ENCODE results near the gene FBXO38.
A peak's percentile ranks its signal among the peaks of the same experiment; 100 is the strongest.

FBXO38 gene, protein sequence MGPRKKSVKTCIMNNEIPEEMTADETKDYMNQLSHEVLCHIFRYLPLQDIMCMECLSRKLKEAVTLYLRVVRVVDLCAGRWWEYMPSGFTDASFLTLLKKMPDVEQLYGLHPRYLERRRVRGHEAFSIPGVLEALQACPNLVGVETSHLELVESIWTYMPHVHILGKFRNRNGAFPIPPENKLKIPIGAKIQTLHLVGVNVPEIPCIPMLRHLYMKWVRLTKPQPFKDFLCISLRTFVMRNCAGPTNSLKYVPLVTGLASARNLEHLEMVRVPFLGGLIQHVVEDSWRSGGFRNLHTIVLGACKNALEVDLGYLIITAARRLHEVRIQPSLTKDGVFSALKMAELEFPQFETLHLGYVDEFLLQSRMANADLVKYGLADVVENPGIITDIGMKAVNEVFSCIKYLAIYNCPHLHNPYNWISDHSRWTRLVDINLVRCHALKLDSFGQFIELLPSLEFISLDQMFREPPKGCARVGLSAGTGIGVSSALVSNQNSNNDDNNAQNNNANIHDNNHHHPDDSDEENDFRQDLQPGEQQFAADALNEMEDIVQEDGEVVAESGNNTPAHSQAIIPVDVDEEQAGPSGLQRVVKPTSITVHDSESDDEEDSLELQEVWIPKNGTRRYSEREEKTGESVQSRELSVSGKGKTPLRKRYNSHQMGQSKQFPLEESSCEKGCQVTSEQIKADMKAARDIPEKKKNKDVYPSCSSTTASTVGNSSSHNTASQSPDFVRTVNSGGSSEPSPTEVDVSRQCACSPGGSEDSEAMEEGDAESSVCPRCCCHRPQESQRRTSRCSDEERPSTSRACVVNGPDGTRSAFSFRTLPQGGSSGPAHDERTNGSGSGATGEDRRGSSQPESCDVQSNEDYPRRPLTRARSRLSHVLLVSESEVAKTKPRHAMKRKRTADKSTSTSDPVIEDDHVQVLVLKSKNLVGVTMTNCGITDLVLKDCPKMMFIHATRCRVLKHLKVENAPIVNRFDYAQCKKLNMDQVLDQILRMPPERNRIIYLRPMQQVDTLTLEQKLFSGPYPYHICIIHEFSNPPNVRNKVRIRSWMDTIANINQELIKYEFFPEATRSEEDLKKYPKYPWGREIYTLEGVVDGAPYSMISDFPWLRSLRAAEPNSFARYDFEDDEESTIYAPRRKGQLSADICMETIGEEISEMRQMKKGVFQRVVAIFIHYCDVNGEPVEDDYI

DNA sequence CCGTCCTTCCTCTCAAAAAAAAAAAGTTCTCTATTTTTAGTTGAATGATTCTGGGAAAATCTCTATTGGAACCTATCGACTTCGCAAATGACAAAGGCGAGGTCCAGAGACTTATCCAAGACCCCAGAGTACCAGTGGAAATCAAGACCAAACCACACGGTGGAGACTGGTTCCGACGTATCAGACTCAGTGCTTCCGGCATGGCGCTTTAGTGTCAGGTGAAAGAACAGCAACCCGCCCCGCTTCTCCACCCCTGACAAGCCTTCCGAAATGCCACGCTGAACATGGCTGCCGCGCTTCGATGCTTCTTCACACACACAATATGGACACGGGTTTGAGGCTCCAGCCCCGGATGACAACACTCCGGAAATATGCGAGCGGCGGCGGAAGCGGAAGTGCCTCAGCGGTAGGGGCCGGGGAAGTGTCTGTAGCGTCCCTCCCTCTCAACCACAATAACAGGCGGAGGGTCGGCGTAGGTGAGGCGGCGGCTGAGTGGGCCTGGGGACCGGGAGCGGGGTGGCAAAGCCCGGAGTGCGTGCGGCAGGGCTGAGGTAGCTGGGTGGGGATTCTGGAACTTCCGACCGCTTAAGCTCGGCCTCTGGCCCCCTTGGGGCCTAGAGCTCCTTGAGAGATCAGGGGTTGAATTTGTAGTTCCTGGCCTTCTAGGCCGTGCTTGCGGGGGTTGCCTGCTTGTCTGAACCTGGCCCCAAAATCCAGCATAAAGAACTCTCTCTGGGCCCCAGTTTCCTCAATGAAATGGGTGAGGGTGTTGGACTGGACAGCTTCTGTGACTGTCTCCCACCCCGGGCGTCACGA lies at the start of gene FBXO38:
FBXO38 (plus strand) TSS at position 395 of the 816 bp plus-strand sequence. CDS start 10,819 bp downstream, outside the sequence.
- peak; percentile 98 for DNase-seq

DNA sequence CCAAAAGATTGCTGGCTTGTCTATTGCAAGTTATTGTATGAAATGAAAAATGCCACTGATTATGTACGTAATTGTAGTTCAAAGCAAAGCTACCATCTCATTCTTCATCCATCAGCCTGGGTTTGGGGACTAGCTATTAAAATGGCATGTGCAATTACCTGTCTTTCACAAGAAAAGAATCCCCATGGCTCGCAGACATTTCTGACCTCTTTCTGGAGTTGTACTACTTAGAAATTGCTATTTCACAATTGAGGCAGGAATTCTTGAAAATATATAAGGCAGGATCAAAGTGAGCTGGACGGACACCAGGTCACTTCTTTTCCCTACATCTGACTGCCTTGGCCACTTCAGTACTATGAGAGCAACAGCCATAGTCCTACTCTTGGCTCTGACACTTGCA lies 48.5 kb upstream of the FBXO38 start, which contains the start of gene SPINK9:
SPINK9 (plus strand) TSS at position 301 of the 400 bp plus-strand sequence; CDS start at position 356, 55 bp downstream.
- no peak for DNase-seq

DNA sequence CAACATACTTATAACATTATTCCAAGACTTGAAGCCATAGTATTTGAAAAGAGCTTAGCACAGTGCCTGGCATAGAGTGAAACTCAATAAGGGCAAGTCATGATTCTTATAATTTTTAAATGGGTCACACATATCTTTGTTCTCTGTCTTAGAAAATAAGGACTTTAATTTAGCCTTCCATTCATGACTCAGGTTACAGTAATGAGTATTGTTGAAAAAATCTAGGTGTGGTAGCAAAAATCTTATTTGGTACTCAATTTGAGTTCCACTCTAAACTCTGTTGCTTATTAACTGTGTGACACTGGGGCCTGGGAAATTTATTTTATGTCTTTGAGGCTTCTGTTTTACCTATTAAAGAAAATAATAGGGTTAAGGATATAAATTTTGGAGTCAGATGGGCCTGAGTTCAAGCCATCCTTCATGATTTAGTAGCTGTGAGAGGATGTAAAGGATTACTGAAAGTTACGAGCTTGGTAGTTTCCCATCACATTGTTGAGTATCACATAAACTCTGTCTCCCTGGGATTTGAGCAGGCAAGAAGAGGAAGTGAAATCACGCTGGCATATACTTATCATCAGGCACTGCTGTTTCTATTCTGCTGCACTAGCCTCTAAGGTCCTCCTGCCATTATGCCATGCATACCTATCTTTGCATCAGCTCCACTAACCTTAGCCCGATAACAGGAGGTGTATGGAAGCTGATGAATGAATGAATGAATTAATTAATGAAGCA lies 46.9 kb upstream of the FBXO38 start:
- DNase-seq = no peak

DNA sequence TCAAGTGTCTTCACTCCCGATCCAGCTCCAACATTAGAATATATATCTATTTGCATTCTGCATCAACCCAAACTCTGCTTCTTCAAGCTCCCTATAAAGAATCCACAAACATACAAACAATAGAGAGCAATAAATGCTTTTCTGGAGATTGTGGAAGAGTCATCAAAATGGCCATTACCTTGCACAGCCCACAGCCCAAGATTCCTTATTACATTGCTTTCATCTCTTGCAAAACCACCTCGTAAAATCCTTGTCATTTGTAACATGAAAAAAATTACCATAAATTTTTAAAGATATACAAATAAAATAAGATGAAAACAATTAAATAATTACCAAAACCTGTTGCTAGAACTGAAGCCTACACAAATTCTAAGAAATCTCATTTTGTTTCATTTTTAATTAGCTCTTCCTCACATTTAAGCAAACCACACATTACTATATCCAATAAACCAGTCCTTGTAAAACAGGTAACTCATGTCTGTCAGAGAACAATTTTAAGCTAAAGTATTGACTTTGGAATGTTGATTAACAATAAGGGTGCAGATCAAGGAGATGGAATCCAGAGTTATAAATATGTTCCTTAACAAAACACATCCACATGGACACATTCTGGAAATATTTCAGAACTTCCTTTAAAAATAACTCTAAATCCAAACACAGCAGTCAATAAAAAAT lies 41.2 kb upstream of the FBXO38 start:
- DNase-seq = no peak

DNA sequence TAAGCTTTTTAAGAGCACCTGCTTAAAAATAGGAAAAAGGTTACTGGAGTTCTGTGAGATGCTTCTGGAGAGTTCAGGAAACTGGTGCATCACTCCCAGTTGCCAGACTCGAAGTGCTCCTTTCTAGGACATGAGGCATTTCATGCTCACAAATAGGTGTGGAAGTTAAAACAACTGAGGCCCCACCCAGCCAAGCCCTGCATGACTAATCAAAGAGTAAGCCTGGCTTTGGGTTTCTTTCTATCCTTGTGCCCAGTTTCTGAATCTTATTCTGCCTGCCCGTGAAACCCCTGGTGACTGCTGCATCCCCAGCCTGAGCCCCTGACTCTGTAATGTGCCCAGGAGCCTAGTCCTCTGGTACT lies 40.7 kb upstream of the FBXO38 start:
- DNase-seq = no peak

DNA sequence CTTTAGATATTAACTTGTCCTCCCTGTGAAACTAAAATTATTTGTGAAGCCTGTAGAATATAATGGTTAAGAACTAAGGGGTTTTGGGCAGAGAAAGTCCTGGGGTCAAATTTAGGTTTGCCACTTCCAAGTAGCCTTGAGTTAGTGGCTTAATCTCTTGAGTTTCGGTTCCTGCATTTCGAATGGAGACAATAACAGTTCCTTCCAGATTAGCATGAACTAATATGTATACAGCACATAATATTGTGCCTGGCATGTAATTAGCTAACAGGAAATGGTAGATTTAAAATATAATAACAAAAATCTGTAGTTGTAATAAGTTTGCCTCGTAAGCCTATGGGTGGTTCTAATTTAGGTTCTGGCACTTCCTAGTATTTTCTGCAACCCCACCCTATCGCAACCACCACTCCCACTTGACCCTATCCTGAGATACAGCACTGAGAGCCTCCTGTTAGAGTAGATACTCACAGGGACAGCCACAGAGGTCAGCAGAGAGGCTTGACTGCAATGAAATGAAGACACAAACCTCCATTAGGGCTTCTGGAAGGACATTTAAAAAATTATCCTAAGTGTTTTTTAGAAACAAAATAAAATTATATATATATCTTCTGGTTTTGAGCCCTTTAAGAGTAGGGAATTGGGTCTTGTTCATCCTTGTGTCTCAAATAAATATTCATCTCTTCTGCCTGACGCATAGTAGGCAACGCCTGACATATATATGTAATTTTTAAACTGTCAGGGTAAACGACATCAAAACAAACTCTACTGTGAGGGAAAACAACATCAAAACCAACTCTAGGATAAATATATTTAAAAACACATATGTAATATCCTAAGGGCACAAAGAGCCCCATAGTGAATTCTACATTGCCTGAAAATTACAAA lies 39.9 kb upstream of the FBXO38 start:
- DNase-seq = no peak

DNA sequence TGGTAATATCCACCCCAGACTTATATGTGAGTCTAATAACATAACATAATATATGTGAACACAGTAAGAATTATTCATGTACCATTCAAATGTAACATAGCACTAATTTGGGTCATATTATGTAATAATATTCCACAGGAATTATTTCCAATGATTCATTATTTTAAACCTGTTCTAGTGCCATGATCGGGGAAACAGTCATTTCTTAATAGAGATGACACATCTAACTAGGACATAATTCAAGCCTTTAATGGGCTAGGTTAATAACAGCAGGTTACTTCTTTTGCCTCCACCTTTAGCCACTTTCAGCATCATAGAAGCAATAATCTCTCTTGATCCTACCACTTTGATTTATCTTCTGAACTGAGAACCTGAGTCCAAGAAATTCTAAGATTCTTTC lies 36.1 kb upstream of the FBXO38 start:
- no peak for DNase-seq

DNA sequence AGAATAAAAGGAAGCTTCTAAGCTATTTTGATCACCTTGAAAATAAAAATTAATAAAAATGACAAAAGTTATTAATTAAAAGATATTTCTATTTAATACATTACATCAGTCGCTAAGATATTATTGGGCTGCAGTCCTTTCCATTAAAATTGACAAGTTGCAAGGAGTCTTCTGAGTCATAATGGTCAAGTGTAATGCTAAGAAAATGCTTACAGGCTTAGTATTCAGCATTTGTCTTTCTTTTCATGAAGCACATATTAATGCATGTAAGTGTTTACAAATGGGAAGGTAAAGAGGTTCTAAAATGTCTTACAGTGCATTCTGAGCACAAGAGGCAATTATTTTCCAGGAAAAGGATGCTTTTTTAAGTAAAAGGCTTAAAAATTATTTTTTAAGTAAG lies 31.1 kb upstream of the FBXO38 start:
- DNase-seq = no peak

DNA sequence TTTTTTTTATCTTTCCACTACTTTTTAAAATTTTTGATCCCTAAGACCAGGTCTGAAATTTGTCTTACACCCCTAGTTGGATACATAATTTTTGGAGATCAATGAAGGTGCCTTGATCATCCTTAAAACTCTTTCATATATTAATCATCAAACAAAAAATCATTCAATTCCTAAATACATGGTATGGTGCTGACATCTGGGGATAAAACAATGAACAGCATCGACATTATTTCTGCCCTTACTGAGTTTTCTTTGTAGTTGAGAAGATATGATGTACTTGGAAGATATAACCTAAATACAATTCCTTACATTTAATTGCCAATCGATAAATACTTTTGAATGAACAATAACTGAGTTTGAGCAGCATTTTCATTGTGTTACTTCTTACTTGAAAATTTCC lies 30.1 kb upstream of the FBXO38 start:
- DNase-seq = no peak

DNA sequence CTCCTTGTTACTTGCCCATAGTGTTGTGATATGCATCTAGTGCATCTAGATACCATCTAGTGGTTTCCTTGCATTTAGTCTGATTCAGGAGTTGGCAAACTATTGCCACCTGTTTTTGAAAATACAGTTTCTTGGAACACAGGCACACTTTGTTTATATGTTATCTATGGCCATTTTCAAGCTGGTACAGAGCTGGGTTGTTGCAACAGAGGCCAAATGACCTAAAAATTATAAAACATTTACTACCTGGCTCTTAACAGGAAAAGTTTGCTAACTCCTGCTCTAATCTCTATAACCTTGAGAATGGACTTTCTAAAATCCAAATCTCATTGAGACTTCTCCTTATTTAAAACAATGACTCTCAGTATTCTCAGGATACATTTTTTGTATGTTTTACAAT lies 19.4 kb upstream of the FBXO38 start:
- no peak for DNase-seq

DNA sequence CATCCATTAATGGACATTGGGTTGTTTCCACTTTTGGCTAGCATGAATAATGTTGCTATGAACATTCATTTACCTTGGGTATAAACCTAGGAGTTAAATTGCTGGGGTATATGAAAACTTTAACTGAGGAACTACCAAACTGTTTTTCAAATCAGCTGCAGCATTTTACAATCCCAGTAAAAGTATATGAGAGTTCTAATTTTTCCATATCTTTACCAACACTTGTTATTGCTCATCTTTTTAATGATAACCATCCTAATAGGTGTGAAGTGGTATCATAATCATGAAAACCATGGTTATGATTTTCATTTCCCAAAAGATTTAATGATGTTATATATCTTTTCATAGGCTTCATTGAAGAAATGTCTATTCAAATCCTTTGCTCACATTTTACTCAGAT lies 15.5 kb upstream of the FBXO38 start:
- no peak for DNase-seq

DNA sequence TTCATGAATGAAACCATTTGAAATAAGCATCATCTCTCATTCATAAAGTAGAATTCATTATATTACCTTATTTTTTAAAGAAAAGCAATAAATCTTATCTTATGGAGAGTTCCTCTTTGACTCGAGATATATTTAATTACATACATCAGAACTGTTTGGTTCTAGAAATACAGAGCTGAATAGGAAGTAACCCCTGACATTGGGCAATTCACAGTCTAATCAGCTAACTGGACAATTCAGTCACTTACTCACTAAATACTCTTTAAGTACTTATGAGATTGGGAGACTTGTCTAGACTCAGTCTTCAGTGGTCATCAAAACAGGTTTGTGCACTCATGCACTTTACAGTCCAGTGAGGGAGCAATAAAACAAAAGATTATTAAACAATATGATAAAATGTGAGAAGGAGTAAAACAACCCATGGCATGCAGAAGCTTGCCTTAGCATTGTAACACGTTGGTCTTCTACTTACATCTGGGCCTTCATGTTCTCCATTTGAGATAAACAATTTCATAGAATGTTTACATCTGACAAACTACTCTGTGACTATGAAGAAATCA lies 11.5 kb upstream of the FBXO38 start:
- no peak for DNase-seq

DNA sequence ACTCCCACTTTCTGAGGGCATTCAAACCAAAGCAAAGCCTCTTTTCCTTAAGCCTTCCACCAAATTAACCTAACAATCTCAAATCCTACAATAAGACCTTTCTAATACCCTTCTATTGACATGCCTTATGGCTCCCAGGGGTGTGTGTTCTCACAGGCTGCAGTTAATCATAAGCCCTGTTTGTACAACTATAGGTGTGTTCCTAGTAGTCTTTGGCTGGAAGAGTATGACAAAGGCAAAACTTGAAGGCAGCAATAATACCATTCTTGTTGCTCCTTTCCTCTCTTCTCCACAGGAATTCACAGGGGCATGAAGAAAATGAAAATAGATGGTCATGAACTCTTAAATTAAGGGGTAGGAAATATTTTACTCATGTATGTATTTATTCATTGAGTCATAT lies 10.9 kb upstream of the FBXO38 start:
- no peak for DNase-seq

DNA sequence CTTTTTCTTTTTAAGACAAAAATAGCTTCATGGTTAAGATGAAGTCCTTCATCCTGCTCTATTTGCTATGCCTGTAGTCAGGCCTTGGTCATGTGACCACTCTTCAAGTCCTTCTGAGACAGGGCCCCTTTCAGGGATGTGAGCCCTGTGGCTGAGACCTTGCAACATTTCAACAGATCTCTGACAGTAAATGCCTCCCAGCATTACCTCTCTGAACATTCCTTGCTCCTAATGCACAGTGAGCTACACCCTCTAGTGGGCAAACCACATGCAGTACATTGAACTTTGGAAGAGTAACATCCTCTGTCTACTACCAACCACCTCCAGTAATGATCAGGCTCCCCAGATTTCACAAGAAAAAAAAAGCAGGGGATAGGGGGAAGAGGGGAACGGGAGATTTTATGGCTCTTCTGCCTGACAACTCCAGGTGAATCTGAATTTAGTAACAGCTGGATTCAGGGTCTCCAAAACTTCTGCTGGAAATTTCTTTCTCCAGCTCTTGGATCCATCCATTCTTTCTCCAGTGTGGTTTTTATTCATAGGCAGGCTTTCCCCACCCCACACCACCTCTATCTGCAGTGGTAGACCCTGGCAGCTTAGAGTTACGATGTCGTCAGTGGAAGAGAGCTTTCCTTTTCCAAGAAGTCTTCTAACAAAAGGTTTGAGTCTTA lies 8.9 kb upstream of the FBXO38 start:
- peak; percentile 18 for DNase-seq

DNA sequence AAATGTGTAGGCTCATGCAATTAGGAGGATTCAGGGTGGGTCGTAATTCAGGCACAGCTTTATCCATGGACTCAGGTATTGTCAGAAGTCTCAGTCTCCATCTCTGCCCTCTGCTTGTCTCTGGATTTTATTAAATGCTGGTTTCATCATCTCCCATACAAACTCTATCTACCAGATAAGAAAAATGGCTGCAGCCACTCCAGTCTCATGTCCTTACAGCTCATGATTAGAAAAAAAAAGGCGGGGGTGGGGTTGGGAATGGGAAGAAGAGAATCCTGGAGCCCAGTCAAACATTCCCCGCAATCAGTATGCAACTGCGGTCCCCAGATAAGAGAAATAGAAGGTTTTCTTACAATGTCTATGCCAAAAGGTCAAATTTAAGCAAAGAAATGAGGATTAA lies 7.6 kb upstream of the FBXO38 start:
- no peak for DNase-seq

DNA sequence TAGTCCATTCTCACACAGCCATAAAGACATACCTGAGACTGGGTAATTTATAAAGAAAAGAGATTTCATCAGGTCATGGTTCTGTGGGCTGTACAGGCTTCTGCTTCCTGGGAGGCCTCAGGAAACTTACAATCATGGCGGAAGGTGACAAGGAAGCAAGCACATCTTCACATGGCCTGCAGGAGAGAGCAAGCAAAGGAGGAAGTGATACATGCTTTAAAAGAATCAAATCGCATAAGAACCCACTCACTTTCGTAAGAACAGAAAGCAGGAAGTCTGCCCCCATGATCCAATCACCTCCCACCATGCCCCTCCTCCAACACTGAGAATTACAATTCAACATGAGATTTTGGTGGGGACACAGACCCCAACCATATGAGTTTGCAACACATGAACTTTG lies 5.1 kb upstream of the FBXO38 start:
- DNase-seq = no peak

DNA sequence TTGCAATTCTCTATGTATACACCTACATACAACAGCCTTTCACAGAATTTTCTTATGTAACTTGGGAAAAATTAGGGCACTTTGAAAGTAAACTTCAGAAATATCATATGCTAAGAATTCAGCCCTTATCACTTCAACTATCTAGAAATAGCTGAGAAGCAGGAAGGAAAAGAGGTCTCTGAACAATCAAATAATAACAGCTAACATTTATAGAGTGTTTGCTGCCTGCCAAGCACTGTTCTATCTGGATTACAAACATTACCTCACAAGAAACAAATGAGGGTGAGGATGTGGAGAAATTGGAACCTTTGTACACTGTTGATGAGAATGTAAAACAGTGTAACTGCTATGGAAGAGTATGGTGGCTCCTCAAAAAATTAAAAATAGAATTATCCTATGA lies 4.4 kb upstream of the FBXO38 start:
- no peak for DNase-seq

DNA sequence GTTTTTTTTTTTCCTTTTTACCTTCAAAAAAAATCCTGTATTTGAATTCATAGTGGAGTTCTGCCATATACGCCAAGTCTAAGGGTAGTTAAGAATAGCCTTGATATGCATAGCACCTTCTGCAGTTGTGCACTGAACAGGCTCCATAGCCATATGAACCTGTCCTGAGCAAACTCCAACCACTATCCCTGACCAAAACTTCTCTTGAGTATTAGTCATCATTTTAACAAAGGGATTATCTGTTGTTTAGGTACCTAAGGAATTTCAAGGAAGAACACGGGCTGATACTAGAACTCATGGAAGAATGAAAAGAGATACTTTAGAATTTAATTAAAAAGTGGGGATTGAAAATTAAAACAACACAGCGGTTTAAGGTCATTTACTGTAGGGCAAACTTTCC lies 1.9 kb upstream of the FBXO38 start:
- DNase-seq = no peak

DNA sequence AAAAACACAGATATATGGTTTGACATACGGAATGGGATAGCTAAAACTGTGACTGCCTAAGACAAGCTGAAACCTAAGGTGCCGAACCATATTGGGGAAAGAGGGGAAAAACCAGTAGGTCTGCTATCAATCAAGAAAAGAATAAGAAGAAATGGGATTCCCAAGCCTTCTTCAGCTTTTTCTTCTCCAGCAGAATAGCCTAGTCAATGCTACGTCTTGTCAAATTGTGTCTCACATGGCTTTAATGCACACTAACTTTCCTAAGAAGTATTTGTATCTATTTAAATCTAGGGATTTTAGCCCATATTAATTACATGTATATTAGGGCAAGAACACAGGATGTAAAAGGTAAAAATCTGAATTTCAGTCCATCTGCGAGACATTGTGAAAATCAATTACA lies 797 bp upstream of the FBXO38 start:
- DNase-seq = no peak
